Retinal pigment epithelial cell (primary cell): ENCODE measurements around the gene NUDT2.
"Not testable (repeated sequence)": the region's sequence is repeated elsewhere in the genome, so short reads cannot be mapped to it uniquely, and the experiment has no call there.

ENCODE experiments used
- DNase-seq: peaks from one replicate; pipeline ENCODE4 v3.0.0-alpha.2; 2010; ENCODE audit warnings: low read depth
- H3K4me3 ChIP-seq: 2 replicates; pipeline ENCODE4 v1.5.1; 2011; ENCODE audit warnings: mild to moderate bottlenecking, low read length, control low read depth, moderate library complexity
- TF ChIP-seq, protein P1 (sequence below): conservative IDR thresholded peaks from 2 replicates; pipeline ENCODE4 v1.5.1; 2011; ENCODE audit warnings: low read depth, low read length, control low read depth, inconsistent platforms

NUDT2 gene

DNA sequence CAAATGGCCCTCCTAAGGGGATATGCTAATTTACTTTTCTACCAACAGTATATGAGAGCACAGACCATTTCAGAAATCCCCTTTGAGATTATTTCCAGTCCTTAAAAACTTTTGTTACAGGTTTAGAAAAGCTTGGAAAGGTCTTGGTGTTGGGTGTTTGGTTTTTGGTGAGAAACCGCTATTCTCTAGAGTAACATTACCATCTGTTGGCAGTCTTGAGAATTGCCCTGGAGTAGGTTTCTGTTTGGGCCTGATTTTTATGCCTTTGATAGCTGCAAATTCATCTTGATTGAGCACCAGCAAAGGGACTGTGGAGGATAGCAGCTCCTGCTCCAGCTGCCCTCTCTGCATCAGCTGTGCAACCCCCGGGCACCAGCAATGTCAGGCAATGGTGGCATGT, 8.0 kb downstream of the NUDT2 start:
- TF ChIP-seq, protein P1, sequence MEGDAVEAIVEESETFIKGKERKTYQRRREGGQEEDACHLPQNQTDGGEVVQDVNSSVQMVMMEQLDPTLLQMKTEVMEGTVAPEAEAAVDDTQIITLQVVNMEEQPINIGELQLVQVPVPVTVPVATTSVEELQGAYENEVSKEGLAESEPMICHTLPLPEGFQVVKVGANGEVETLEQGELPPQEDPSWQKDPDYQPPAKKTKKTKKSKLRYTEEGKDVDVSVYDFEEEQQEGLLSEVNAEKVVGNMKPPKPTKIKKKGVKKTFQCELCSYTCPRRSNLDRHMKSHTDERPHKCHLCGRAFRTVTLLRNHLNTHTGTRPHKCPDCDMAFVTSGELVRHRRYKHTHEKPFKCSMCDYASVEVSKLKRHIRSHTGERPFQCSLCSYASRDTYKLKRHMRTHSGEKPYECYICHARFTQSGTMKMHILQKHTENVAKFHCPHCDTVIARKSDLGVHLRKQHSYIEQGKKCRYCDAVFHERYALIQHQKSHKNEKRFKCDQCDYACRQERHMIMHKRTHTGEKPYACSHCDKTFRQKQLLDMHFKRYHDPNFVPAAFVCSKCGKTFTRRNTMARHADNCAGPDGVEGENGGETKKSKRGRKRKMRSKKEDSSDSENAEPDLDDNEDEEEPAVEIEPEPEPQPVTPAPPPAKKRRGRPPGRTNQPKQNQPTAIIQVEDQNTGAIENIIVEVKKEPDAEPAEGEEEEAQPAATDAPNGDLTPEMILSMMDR, result peak; percentile 47
- no peak overlapping the region for H3K4me3 ChIP-seq
- DNase-seq, result no peak

- not testable (repeated sequence) for H3K4me3 ChIP-seq, DNase-seq
Observed at GRCh38 chr9:34338079-34338478, 8.7 kb downstream of the NUDT2 start.

DNA sequence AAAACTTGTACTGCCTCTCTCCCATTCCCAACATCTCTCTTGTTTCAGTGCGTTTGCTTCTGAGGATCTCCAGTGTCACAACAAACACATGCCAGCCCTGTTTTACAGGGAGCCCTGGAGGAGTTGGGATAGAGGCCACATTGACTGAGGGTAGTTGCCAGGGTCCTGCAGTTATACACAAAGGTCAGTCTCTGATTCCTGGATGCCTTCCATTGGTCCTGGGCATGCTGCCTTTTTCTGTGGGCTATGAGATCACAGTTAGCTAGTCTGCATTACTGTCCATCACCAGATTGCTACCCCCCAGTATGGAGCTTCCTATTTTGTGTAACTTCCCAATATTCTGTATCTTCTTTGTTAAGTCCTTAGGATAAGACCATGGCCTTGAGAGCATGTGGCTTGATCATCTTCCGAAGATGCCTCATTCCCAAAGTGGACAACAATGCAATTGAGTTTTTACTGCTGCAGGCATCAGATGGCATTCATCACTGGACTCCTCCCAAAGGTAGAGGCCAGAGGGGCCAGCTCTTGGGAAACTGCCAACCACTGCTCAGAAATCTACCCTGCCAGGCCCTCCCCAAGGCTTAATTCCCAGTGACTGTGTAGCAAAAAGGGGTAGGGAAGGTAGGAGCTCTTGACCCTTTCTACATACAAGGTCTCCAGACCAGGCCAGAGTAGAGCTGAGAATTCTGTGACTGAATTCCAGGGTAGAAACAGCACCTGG, 9.5 kb downstream of the NUDT2 start:
- TF ChIP-seq, protein P1, result no peak
- H3K4me3 ChIP-seq, result no peak overlapping the region
- DNase-seq, result no peak

GRCh38 chr9:34341659-34342295, 12.4 kb downstream of the NUDT2 start:
- no peak overlapping the region for H3K4me3 ChIP-seq
- no peak for DNase-seq
- TF ChIP-seq, protein P1, result no peak

DNA sequence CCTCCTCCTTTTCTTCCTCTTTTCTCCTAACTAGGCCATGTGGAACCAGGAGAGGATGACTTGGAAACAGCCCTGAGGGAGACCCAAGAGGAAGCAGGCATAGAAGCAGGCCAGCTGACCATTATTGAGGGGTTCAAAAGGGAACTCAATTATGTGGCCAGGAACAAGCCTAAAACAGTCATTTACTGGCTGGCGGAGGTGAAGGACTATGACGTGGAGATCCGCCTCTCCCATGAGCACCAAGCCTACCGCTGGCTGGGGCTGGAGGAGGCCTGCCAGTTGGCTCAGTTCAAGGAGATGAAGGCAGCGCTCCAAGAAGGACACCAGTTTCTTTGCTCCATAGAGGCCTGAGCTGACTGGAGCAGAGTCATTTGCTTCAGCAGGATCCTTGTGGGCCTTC, 13.7 kb downstream of the NUDT2 start:
- TF ChIP-seq, protein P1, result no peak
- no peak overlapping the region for H3K4me3 ChIP-seq
- DNase-seq, result no peak

DNA sequence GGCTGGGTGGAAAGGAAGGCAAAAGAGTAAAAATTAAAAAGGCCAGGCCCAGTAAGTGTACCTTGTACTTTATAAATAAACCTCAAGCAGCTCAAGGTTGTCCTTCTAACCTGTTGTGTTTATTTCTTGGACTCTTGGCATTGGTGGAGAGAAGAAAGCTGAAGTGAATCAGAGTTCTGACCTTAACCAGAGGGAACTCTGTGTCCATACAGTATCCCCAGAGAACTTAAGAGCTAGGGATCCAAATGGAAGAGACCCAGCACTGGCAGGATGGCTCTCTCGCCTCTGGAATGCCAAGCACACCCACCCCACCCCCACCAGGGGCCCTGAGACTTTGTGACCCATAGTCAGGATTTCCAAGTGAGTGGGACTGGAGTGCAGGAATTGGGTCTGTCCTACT, 14.2 kb downstream of the NUDT2 start:
- DNase-seq, result no peak
- no peak overlapping the region for H3K4me3 ChIP-seq
- TF ChIP-seq, protein P1, result no peak

- no peak for DNase-seq
- TF ChIP-seq, protein P1, result no peak
- no peak overlapping the region for H3K4me3 ChIP-seq
Observed at GRCh38 chr9:34346873-34347799, 17.8 kb downstream of the NUDT2 start.
